CD4-positive, alpha-beta T cell (primary cell): ENCODE measurements around the gene ASCC3. TPM values are rescaled to one million over a fixed set of nuclear protein-coding genes. Genes with fewer than 3 reads are reported as not detected.

Experiments
- ATAC-seq: fragments of 200-7000 bp; cut with Tn5 transposase; one replicate; pipeline ENCODE4 v1.10.0; 2022; ENCODE audit warnings: mild to moderate bottlenecking; ENCODE audit not compliant: poor library complexity
- CTCF ChIA-PET: fragments of 350-600 bp; sonication (Branson Sonifier 250); formaldehyde crosslinking; loops from one replicate; lab custom pipeline; 2021; ENCODE audit warnings: antibody characterized with exemption, inconsistent platforms; lab: Charles Lee
- POLR2A ChIA-PET: fragments of 350-600 bp; sonication (Branson Sonifier 250); formaldehyde crosslinking; loops from one replicate; lab custom pipeline; 2021; ENCODE audit warnings: antibody characterized with exemption, inconsistent platforms; lab: Charles Lee
- DNase-seq, 14 experiments: peaks; one replicate each; pipeline ENCODE4 v3.0.0-alpha.2; 2013 to 2020; ENCODE audit warnings: mixed read lengths in 2 of 14
- H3K27ac ChIP-seq, 2 donors: one replicate each; pipeline versions ENCODE4 v1.5.1 to v1.7.0; 2013; ENCODE audit warnings: low read length in 2 of 2, low read depth in 1 of 2, mild to moderate bottlenecking in 1 of 2
- H3K27me3 ChIP-seq, 2 experiments: 1 replicate in 1 of 2; 2 replicates in 1 of 2; pipeline versions ENCODE4 v1.6.1 to v1.7.0; 2013; ENCODE audit warnings: low read length in 2 of 2, control low read depth in 1 of 2, mild to moderate bottlenecking in 1 of 2, moderate library complexity in 1 of 2; ENCODE audit not compliant: insufficient read depth in 2 of 2, control insufficient read depth in 1 of 2
- H3K36me3 ChIP-seq: one replicate; pipeline ENCODE4 v1.6.1; 2013; ENCODE audit warnings: low read length, control low read depth; ENCODE audit not compliant: insufficient read depth
- H3K4me1 ChIP-seq: one replicate; pipeline ENCODE4 v1.6.1; 2013; ENCODE audit warnings: low read length, control low read depth; ENCODE audit not compliant: insufficient read depth
- H3K4me3 ChIP-seq: one replicate; pipeline ENCODE4 v1.5.1; 2013; ENCODE audit warnings: mild to moderate bottlenecking, low read length, moderate library complexity
- H3K9me3 ChIP-seq, 2 experiments: 1 replicate in 1 of 2; 2 replicates in 1 of 2; pipeline versions ENCODE4 v1.6.1 to v1.7.0; 2013; ENCODE audit warnings: low read length in 2 of 2, mild to moderate bottlenecking in 2 of 2, control low read depth in 1 of 2, moderate library complexity in 1 of 2; ENCODE audit not compliant: control insufficient read depth in 1 of 2, insufficient read depth in 1 of 2
- H3K27ac Mint-ChIP-seq: one replicate; pipeline ENCODE4 v1.8.0; 2020; ENCODE audit warnings: mixed read lengths
- H3K27me3 Mint-ChIP-seq: one replicate; pipeline ENCODE4 v1.8.0; 2021; ENCODE audit warnings: mixed read lengths
- H3K36me3 Mint-ChIP-seq: one replicate; pipeline ENCODE4 v1.8.0; 2021; ENCODE audit warnings: low read depth, mixed read lengths
- H3K4me1 Mint-ChIP-seq: one replicate; pipeline ENCODE4 v1.8.0; 2021; ENCODE audit warnings: low read depth, mixed read lengths
- H3K4me3 Mint-ChIP-seq: one replicate; pipeline ENCODE4 v1.8.0; 2020; ENCODE audit warnings: mild to moderate bottlenecking, mixed read lengths
- H3K9me3 Mint-ChIP-seq: one replicate; pipeline ENCODE4 v1.8.0; 2020; ENCODE audit warnings: mixed read lengths
- intact Hi-C, 2 experiments: fragments of 100-400 bp; cut with DNase I in 1 of 2; cut with micrococcal nuclease in 1 of 2; formaldehyde crosslinking; loops; one replicate each; pipeline versions ENCODE4 v1.15.1 to v1.9.0; 2023 to 2025; cut with DNase I, micrococcal nuclease
- total RNA-seq, 174 experiments: library from RNA in 2 of 174; stranded (reverse) in 2 of 174; gene quantifications; one replicate each; pipeline ENCODE4 v1.2.3 and lab custom pipeline; 2021 to 2026
- TF ChIP-seq, protein P1 (sequence below): fragments of 200-600 bp; IDR thresholded peaks from one replicate; pipeline ENCODE4 v1.8.0; 2022; ENCODE audit warnings: antibody characterized with exemption, mild to moderate bottlenecking

ASCC3 gene
- total RNA-seq, 2 experiments from 2014 or later: 28.9 to 30.4 TPM

DNA sequence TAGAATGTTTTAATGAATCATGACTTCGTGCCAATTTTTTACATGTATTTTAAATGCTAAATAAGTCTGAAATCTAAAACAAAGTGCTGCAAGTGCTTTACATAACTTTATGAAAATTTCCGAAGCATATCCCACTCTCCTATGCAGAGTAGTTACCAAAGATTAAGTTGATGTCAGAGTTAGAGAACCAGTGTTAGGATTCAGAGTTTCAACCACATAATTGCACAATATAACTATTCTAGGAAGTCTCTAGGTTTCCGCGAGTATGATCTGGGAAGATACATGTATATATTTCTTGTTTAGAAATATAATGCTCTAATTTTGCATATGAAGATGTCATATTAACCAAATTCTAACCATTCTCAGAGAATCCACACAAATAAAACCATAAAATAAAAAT, 74.8 kb downstream of the ASCC3 start:
- H3K36me3 ChIP-seq: peaks cover 23% of the 10 kb centered on the region
- H3K27ac ChIP-seq: no peak overlapping the region
- no peak overlapping the region for H3K4me3 ChIP-seq
- H3K4me3 Mint-ChIP-seq: no peak overlapping the region
- H3K9me3 Mint-ChIP-seq: no peaks in the 10 kb centered on the region
- CTCF ChIA-PET: interaction anchor here (0.6 kb wide), 1 partner anchor 77 kb away, joined by 3 read pairs; no protein-coding TSS in a partner anchor
- H3K27ac Mint-ChIP-seq: no peak overlapping the region
- no peak for DNase-seq
- POLR2A ChIA-PET: no interaction called here
- intact Hi-C loops: no loop called here
- peaks cover 24% of the 10 kb centered on the region for H3K4me1 Mint-ChIP-seq
- H3K36me3 Mint-ChIP-seq: peaks cover 29% of the 10 kb centered on the region
- ATAC-seq: no peak
- TF ChIP-seq, protein P1, sequence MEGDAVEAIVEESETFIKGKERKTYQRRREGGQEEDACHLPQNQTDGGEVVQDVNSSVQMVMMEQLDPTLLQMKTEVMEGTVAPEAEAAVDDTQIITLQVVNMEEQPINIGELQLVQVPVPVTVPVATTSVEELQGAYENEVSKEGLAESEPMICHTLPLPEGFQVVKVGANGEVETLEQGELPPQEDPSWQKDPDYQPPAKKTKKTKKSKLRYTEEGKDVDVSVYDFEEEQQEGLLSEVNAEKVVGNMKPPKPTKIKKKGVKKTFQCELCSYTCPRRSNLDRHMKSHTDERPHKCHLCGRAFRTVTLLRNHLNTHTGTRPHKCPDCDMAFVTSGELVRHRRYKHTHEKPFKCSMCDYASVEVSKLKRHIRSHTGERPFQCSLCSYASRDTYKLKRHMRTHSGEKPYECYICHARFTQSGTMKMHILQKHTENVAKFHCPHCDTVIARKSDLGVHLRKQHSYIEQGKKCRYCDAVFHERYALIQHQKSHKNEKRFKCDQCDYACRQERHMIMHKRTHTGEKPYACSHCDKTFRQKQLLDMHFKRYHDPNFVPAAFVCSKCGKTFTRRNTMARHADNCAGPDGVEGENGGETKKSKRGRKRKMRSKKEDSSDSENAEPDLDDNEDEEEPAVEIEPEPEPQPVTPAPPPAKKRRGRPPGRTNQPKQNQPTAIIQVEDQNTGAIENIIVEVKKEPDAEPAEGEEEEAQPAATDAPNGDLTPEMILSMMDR: no peak
- H3K9me3 ChIP-seq: no peaks in the 10 kb centered on the region
- H3K27me3 Mint-ChIP-seq: no peaks in the 10 kb centered on the region
- no peaks in the 10 kb centered on the region for H3K27me3 ChIP-seq
- H3K4me1 ChIP-seq: no peaks in the 10 kb centered on the region

DNA sequence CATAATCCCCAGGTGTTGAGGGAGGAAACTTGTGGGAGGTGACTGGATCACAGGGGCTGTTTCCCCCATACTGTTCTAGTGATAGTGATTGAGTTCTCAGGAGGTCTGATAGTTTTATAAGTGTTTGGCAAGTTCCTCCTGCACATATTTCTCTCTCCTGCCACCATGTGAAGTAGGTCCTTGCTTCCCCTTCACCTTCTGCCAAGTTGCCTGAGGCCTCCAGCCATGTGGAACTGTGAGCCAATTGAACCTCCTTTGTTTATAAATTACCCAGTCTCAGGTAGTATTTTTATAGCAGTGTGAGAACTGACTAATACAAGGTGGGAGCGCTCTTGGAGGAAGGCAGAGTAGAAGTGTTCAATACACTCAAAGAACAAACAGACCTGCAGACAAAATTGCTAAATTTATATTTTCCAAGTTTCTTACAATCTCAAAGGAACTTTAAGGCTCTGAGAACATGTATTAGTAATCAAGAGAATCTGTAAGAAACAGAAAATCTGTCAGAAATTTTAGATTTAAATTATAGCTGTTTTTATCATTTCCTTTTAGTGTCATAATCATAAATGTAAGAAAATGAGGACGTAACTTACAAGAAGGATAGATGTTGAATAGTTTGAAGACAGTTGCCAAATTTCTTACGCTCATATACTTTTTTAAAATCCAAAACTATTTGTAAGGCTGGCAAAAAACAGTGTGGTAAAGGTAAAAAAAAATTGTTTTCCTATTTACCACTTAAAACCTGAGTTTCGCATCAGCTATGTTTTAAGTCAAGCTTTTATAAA, 77.7 kb downstream of the ASCC3 start:
- Mint-ChIP-seq H3K27me3 (no peaks in the 10 kb centered on the region), H3K27ac (no peak overlapping the region), H3K9me3 (no peaks in the 10 kb centered on the region), H3K36me3 (peaks cover 51% of the 10 kb centered on the region), H3K4me1 (peaks cover 4% of the 10 kb centered on the region), H3K4me3 (no peak overlapping the region)
- TF ChIP-seq, protein P1: no peak
- DNase-seq: no peak
- H3K4me1 ChIP-seq: no peaks in the 10 kb centered on the region
- peaks cover 29% of the 10 kb centered on the region for H3K36me3 ChIP-seq
- no peak for ATAC-seq
- no peaks in the 10 kb centered on the region for H3K27me3 ChIP-seq
- intact Hi-C loops: no loop called here
- CTCF ChIA-PET: no interaction called here
- H3K4me3 ChIP-seq: no peak overlapping the region
- no peaks in the 10 kb centered on the region for H3K9me3 ChIP-seq
- POLR2A ChIA-PET: no interaction called here
- no peak overlapping the region for H3K27ac ChIP-seq

DNA sequence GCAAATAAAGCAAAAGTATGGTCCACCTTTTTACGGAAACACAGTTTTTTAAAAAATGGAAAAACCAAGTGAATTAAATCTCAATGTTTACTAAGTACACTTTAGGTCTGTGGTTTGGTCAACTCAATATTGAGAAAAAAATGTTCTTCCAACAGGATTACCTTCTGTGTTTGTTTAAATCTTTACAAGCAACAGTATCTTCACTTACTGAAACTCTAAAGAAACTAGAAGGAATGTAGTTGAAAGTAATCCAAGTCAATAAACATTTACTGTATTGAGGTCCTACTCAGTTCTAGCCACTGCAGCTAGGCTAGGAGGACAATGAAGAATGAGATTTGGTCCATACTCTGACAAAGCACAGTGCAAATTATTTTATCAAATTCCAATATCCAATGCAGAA, 80.1 kb downstream of the ASCC3 start:
- H3K27ac ChIP-seq: no peak overlapping the region
- no peaks in the 10 kb centered on the region for H3K9me3 ChIP-seq
- Mint-ChIP-seq H3K27ac (no peak overlapping the region), H3K4me3 (no peak overlapping the region), H3K4me1 (no peaks in the 10 kb centered on the region), H3K27me3 (no peaks in the 10 kb centered on the region), H3K36me3 (peaks cover 66% of the 10 kb centered on the region), H3K9me3 (no peaks in the 10 kb centered on the region)
- intact Hi-C loops: no loop called here
- TF ChIP-seq, protein P1: no peak
- ATAC-seq (no peak), DNase-seq (no peak)
- H3K4me3 ChIP-seq: no peak overlapping the region
- ChIA-PET POLR2A (no interaction called here), CTCF (no interaction called here)
- no peaks in the 10 kb centered on the region for H3K27me3 ChIP-seq
- peaks cover 29% of the 10 kb centered on the region for H3K36me3 ChIP-seq
- H3K4me1 ChIP-seq: no peaks in the 10 kb centered on the region
